ENCODE results near the gene OR13J1. TPM values are rescaled to one million over a fixed set of nuclear protein-coding genes. Genes with fewer than 3 reads are reported as not detected.
"Not testable (repeated sequence)": the region's sequence is repeated elsewhere in the genome, so short reads cannot be mapped to it uniquely, and the experiment has no call there.

The OR13J1 gene
- total RNA-seq, 2 donors from 2014 or later, result not detected

- no peak for TF ChIP-seq CTCF (IDR thresholded peaks at IDR 0.05)
- intact Hi-C loops (cut with DNase I), result no loop called here
- no peaks in the 10 kb centered on the region for H3K27me3 ChIP-seq
- no peaks in the 10 kb centered on the region for H3K36me3 ChIP-seq
- no peaks in the 10 kb centered on the region for H3K9me3 ChIP-seq
- H3K9ac ChIP-seq (ENCODE audit: low read depth in 2 of 2, low read length in 2 of 2), result peak overlapping the region; percentile 28 to 69
- H3K27ac ChIP-seq, result peak overlapping the region; percentile 91
- peak; percentile 80 for DNase-seq
- no peak overlapping the region for H3K4me3 ChIP-seq
- H3K4me1 ChIP-seq, result peaks cover 29% of the 10 kb centered on the region
Measured at GRCh38 chr9:35914301-35914807, 44.2 kb upstream of the OR13J1 start.

GRCh38 chr9:35913429-35913828 lies 43.2 kb upstream of the OR13J1 start:
- H3K9ac ChIP-seq (ENCODE audit: low read depth in 2 of 2, low read length in 2 of 2); H3K4me3 ChIP-seq; H3K9me3 ChIP-seq; H3K36me3 ChIP-seq; H3K27me3 ChIP-seq; intact Hi-C loops (cut with DNase I); DNase-seq; H3K27ac ChIP-seq: not testable (repeated sequence)
- peaks cover 38% of the 10 kb centered on the region for H3K4me1 ChIP-seq

- intact Hi-C loops (cut with DNase I), result no loop called here
- no peak for DNase-seq
- Histone ChIP-seq H3K27ac (no peak overlapping the region), H3K4me3 (no peak overlapping the region), H3K27me3 (no peaks in the 10 kb centered on the region), H3K36me3 (no peaks in the 10 kb centered on the region), H3K4me1 (peaks cover 40% of the 10 kb centered on the region), H3K9ac (ENCODE audit: low read depth in 2 of 2, low read length in 2 of 2) (no peak overlapping the region), H3K9me3 (no peaks in the 10 kb centered on the region)
- TF ChIP-seq CTCF (IDR thresholded peaks at IDR 0.05), result no peak
Measured at GRCh38 chr9:35912791-35913400, 42.7 kb upstream of the OR13J1 start.

- DNase-seq, result no peak
- no peak overlapping the region for H3K4me3 ChIP-seq
Measured at GRCh38 chr9:35911690-35912089, 41.5 kb upstream of the OR13J1 start.

GRCh38 chr9:35910613-35911359 lies 40.6 kb upstream of the OR13J1 start:
- Histone ChIP-seq H3K9me3 (no peaks in the 10 kb centered on the region), H3K4me1 (peaks cover 44% of the 10 kb centered on the region), H3K36me3 (no peaks in the 10 kb centered on the region), H3K9ac (ENCODE audit: low read depth in 2 of 2, low read length in 2 of 2) (peak overlapping the region; percentile 51 to 83), H3K27me3 (no peaks in the 10 kb centered on the region), H3K4me3 (no peak overlapping the region), H3K27ac (peak overlapping the region; percentile 94)
- TF ChIP-seq CTCF (IDR thresholded peaks at IDR 0.05), result peak; percentile 47
- intact Hi-C loops (cut with DNase I), result no loop called here
- DNase-seq, result peak; percentile 80

More at GRCh38 chr9:35911690-35912089, 41.5 kb upstream of the OR13J1 start:
- no peak for TF ChIP-seq CTCF (IDR thresholded peaks at IDR 0.05)
- intact Hi-C loops (cut with DNase I), result no loop called here
- Histone ChIP-seq H3K27ac (no peak overlapping the region), H3K4me1 (peaks cover 42% of the 10 kb centered on the region), H3K9ac (ENCODE audit: low read depth in 2 of 2, low read length in 2 of 2) (peak overlapping the region in 1 of 2 donors; percentile 65), H3K36me3 (no peaks in the 10 kb centered on the region), H3K27me3 (no peaks in the 10 kb centered on the region), H3K9me3 (no peaks in the 10 kb centered on the region)

Measured in colonic mucosa (tissue), 4 donors.